Measurements from ENCODE around the gene DHX35.

DHX35 gene

GRCh38 chr20:38973645-38974044, 11.5 kb downstream of the DHX35 start:
- H3K9me3 ChIP-seq (ENCODE audit: low read depth, low read length), result no peaks in the 10 kb centered on the region
- H3K9ac ChIP-seq (ENCODE audit: insufficient read length), result peak overlapping the region; percentile 33
- TF ChIP-seq POLR2AphosphoS5 (IDR thresholded peaks at IDR 0.05; ENCODE audit: borderline replicate concordance, low read depth, low read length) (no peak), FOXP2 (optimal IDR thresholded peaks at IDR 0.05; ENCODE audit: control extremely low read depth, extremely low read length, insufficient read depth) (peak; percentile 41)
- peaks cover 52% of the 10 kb centered on the region for H3K36me3 ChIP-seq (ENCODE audit: insufficient read depth, low read length)
- DNase-seq (ENCODE audit: low read depth, low spot score), result no peak
- H3K4me3 ChIP-seq, result peak overlapping the region; percentile 39; the same call in 1 of the 2 replicates
- H3K27ac ChIP-seq, result peak overlapping the region; percentile 29

GRCh38 chr20:38975539-38976120, 13.5 kb downstream of the DHX35 start:
- Histone ChIP-seq H3K4me3 (no peak overlapping the region), H3K9me3 (ENCODE audit: low read depth, low read length) (no peaks in the 10 kb centered on the region), H3K36me3 (ENCODE audit: insufficient read depth, low read length) (peaks cover 39% of the 10 kb centered on the region), H3K27ac (no peak overlapping the region), H3K9ac (ENCODE audit: insufficient read length) (no peak overlapping the region)
- TF ChIP-seq POLR2AphosphoS5 (IDR thresholded peaks at IDR 0.05; ENCODE audit: borderline replicate concordance, low read depth, low read length), result no peak
- no peak for TF ChIP-seq FOXP2 (optimal IDR thresholded peaks at IDR 0.05; ENCODE audit: control extremely low read depth, extremely low read length, insufficient read depth)
- TF ChIP-seq EZH2 (IDR thresholded peaks at IDR 0.05), result no peak
- no peak for DNase-seq (ENCODE audit: low read depth, low spot score)

GRCh38 chr20:38979434-38979833, 17.3 kb downstream of the DHX35 start:
- Histone ChIP-seq H3K9me3 (ENCODE audit: low read depth, low read length) (no peaks in the 10 kb centered on the region), H3K27ac (no peak overlapping the region), H3K9ac (ENCODE audit: insufficient read length) (no peak overlapping the region), H3K36me3 (ENCODE audit: insufficient read depth, low read length) (peaks cover 24% of the 10 kb centered on the region), H3K4me3 (no peak overlapping the region)
- no peak for DNase-seq (ENCODE audit: low read depth, low spot score)
- no peak for TF ChIP-seq EZH2 (IDR thresholded peaks at IDR 0.05)
- TF ChIP-seq POLR2AphosphoS5 (IDR thresholded peaks at IDR 0.05; ENCODE audit: borderline replicate concordance, low read depth, low read length), result no peak
- TF ChIP-seq FOXP2 (optimal IDR thresholded peaks at IDR 0.05; ENCODE audit: control extremely low read depth, extremely low read length, insufficient read depth), result no peak

- Histone ChIP-seq H3K36me3 (ENCODE audit: insufficient read depth, low read length) (peaks cover 24% of the 10 kb centered on the region), H3K9ac (ENCODE audit: insufficient read length) (no peak overlapping the region), H3K9me3 (ENCODE audit: low read depth, low read length) (no peaks in the 10 kb centered on the region), H3K4me3 (no peak overlapping the region), H3K27ac (no peak overlapping the region)
- no peak for DNase-seq (ENCODE audit: low read depth, low spot score)
- TF ChIP-seq POLR2AphosphoS5 (IDR thresholded peaks at IDR 0.05; ENCODE audit: borderline replicate concordance, low read depth, low read length) (no peak), FOXP2 (optimal IDR thresholded peaks at IDR 0.05; ENCODE audit: control extremely low read depth, extremely low read length, insufficient read depth) (no peak), EZH2 (IDR thresholded peaks at IDR 0.05) (no peak)
These were observed 17.7 kb downstream of the DHX35 start for GRCh38 chr20:38979842-38980241.

GRCh38 chr20:38982291-38982690, 20.1 kb downstream of the DHX35 start:
- H3K27ac ChIP-seq, result peak overlapping the region; percentile 57
- TF ChIP-seq FOXP2 (optimal IDR thresholded peaks at IDR 0.05; ENCODE audit: control extremely low read depth, extremely low read length, insufficient read depth) (no peak), EZH2 (IDR thresholded peaks at IDR 0.05) (no peak), POLR2AphosphoS5 (IDR thresholded peaks at IDR 0.05; ENCODE audit: borderline replicate concordance, low read depth, low read length) (no peak)
- no peak for DNase-seq (ENCODE audit: low read depth, low spot score)
- peaks cover 20% of the 10 kb centered on the region for H3K36me3 ChIP-seq (ENCODE audit: insufficient read depth, low read length)
- no peak overlapping the region for H3K4me3 ChIP-seq
- no peak overlapping the region for H3K9ac ChIP-seq (ENCODE audit: insufficient read length)
- no peaks in the 10 kb centered on the region for H3K9me3 ChIP-seq (ENCODE audit: low read depth, low read length)

GRCh38 chr20:38985060-38985459, 22.9 kb downstream of the DHX35 start:
- Histone ChIP-seq H3K4me3 (peak overlapping the region; percentile 51), H3K9ac (ENCODE audit: insufficient read length) (no peak overlapping the region), H3K27ac (peak overlapping the region; percentile 44), H3K36me3 (ENCODE audit: insufficient read depth, low read length) (peaks cover 19% of the 10 kb centered on the region), H3K9me3 (ENCODE audit: low read depth, low read length) (no peaks in the 10 kb centered on the region)
- no peak for TF ChIP-seq EZH2 (IDR thresholded peaks at IDR 0.05)
- no peak for TF ChIP-seq FOXP2 (optimal IDR thresholded peaks at IDR 0.05; ENCODE audit: control extremely low read depth, extremely low read length, insufficient read depth)
- TF ChIP-seq POLR2AphosphoS5 (IDR thresholded peaks at IDR 0.05; ENCODE audit: borderline replicate concordance, low read depth, low read length), result no peak
- DNase-seq (ENCODE audit: low read depth, low spot score), result no peak

- H3K36me3 ChIP-seq (ENCODE audit: insufficient read depth, low read length), result peaks cover 22% of the 10 kb centered on the region
- H3K9ac ChIP-seq (ENCODE audit: insufficient read length), result no peak overlapping the region
- H3K27ac ChIP-seq, result peak overlapping the region; percentile 44
- TF ChIP-seq EZH2 (IDR thresholded peaks at IDR 0.05) (no peak), FOXP2 (optimal IDR thresholded peaks at IDR 0.05; ENCODE audit: control extremely low read depth, extremely low read length, insufficient read depth) (peak; percentile 47), POLR2AphosphoS5 (IDR thresholded peaks at IDR 0.05; ENCODE audit: borderline replicate concordance, low read depth, low read length) (peak; percentile 19; the same call in 1 of the 2 replicates)
- peak overlapping the region; percentile 51 for H3K4me3 ChIP-seq
- no peaks in the 10 kb centered on the region for H3K9me3 ChIP-seq (ENCODE audit: low read depth, low read length)
- DNase-seq (ENCODE audit: low read depth, low spot score), result peak; percentile 87
These were observed 23.5 kb downstream of the DHX35 start for GRCh38 chr20:38985603-38986170.

GRCh38 chr20:38986663-38987062, 24.5 kb downstream of the DHX35 start:
- TF ChIP-seq FOXP2 (optimal IDR thresholded peaks at IDR 0.05; ENCODE audit: control extremely low read depth, extremely low read length, insufficient read depth) (no peak), EZH2 (IDR thresholded peaks at IDR 0.05) (no peak), POLR2AphosphoS5 (IDR thresholded peaks at IDR 0.05; ENCODE audit: borderline replicate concordance, low read depth, low read length) (no peak)
- H3K9me3 ChIP-seq (ENCODE audit: low read depth, low read length), result no peaks in the 10 kb centered on the region
- peaks cover 24% of the 10 kb centered on the region for H3K36me3 ChIP-seq (ENCODE audit: insufficient read depth, low read length)
- H3K9ac ChIP-seq (ENCODE audit: insufficient read length), result no peak overlapping the region
- no peak overlapping the region for H3K27ac ChIP-seq
- no peak overlapping the region for H3K4me3 ChIP-seq
- no peak for DNase-seq (ENCODE audit: low read depth, low spot score)

Data from SK-N-MC (cell line).